HG03097 (cell line): ENCODE data around the gene ITPR1.

Experiments
- ATAC-seq: cut with Tn5 transposase; IDR thresholded peaks from one replicate; pipeline ENCODE4 v1.9.1; 2021; ENCODE audit not compliant: unreplicated experiment, low FRiP score

ITPR1 gene

GRCh38 chr3:4797201-4797705 lies 304.1 kb downstream of the ITPR1 start:
- no peak for ATAC-seq

DNA sequence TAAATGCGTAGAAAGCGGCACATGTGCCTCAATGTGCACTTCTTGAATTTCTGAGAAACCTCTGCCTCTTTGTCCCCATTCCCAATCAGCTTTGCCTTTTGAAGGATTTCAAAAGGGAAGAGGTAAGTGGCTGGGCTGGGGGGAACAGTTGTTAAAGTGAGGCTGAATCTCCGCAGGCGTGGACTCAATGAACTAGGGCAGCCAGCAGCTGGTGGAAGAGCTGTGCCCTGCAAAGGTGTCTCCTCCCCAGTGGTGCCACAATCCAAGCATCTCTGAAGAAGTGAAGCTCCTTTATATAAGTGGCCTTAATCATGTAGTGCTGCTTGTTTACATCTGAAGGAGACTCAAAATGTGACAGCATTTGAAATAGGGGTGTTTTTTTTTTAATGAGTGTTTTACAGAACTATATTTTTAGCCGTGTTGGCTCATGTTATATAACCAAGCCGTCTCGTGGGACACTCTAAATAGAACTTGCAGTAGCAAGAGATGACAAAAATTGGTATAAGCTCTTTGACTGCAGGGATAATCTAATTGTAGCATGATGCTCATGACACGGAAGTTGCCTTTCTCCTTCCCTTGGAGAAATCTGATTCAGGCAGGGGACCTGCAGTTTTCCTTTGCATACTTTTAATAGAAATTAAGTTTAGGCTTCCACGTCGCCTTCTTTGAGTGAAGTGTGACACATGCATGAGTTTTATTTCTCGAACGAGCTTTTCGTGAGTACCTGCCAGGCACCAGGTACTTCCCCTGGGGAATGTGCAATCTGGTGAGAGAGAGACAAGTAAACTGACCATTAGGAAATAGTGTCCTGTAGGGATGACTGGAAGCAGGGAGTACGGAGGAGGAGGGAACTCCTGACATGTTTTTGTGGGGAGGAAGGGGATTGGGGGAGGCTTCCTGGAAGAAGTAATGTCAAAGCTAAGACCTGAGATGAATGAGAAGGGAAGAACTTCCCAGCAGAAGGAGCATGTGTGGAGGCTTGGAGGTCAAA lies 306.4 kb downstream of the ITPR1 start:
- no peak for ATAC-seq

GRCh38 chr3:4800595-4800994 lies 307.4 kb downstream of the ITPR1 start:
- no peak for ATAC-seq

DNA sequence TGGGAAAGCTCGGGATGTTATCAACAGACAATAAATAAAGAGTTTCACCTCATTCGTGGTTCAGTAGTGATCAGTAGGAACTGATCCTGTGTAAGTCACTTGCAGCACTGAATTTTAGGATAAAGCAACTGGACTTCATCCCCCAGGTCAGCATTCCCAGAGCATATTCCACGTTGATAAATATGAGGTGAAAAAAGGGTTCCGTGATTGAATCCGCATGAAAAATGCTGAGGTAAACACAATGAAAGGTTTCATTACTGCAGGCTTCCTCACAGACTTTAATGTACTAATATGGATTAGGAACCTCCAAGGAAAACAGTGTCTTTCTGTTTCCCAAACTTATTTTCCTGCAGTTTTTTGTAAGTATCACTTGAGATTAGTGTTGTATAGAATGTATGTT lies 308.7 kb downstream of the ITPR1 start:
- ATAC-seq, result no peak

DNA sequence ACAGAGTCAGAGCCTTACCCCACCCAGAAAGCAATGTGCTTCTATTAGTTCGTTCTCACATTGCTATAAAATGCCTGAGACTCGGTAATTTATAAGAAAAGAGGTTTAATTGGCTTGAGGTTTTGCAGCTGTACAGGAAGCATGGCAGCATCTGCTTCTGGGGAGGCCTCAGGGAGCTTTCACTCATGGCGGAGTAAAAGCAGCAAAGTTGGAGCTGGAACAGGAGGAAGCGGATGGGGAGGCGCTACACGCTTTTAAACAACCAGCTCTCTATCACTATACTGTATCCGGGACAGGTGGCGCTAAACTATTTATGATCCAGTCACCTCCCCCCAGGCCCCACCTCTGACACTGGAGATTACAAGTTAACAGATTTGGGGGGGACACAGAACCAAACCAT lies 309.8 kb downstream of the ITPR1 start:
- ATAC-seq, result no peak

- no peak for ATAC-seq
These were observed 311.3 kb downstream of the ITPR1 start for GRCh38 chr3:4804161-4805058.

- ATAC-seq, result no peak
These were observed 312.5 kb downstream of the ITPR1 start for GRCh38 chr3:4805662-4806061.

- ATAC-seq, result no peak
These were observed 313.5 kb downstream of the ITPR1 start for GRCh38 chr3:4806535-4807108.

GRCh38 chr3:4807381-4808280 lies 314.5 kb downstream of the ITPR1 start:
- no peak for ATAC-seq

DNA sequence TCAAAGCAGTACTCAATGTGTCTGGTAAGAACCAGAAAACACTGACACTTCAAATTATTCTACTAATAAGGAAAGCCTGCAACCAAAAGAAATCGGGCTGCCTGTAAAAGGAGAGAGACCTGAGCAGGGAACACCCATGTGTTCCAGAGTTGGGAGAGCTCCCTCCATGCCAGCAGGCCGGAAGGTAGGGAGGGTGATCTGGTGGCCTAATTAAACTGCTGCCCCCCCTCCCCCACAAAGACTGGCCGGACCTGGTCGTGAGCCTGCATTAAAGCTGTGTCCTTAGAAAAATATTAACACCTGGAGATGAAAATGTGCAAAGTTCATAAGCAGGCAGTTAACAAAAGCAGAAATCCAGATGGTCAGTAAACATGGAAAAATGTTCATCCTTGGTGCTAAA lies 315.5 kb downstream of the ITPR1 start:
- no peak for ATAC-seq

- no peak for ATAC-seq
These were observed 316.8 kb downstream of the ITPR1 start for GRCh38 chr3:4809922-4810321.

DNA sequence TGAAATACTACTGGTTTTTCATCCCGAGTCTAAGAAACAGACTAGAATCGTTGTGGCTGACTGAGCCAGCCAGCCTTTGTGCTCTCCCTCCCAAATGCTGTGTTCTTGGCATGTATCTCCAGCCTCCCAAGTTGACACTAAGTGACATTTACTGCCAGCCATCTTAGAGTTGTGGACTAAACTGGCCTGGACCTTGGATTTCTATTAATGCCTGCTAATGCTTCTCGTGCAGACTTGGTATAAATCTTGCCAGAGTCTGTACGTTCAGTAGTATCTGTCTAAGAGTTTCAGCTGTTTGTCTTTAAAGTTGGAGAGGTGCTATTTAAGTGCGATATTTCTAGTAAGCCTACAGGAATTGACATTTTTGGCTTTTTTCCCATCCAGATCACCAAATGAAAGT lies 319.4 kb downstream of the ITPR1 start:
- ATAC-seq, result no peak

DNA sequence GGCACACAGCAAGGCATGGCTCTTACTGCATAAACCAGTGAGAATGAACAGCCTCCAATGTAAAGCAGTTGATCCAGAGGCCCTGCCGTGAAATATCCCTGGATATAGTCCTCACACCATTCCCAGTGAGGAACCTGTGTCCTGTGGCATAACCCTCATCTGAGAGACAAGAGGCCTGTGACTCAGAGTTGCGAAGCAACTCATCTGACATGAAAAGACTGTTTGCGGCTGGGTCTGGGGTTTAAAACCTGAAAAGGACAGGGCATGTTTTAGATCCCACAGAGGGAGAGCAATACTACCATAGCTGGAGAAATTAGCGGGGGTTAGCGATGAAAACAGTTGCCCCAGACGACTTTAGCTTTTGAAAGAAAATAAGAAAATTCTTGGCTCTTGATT lies 320.8 kb downstream of the ITPR1 start:
- no peak for ATAC-seq

DNA sequence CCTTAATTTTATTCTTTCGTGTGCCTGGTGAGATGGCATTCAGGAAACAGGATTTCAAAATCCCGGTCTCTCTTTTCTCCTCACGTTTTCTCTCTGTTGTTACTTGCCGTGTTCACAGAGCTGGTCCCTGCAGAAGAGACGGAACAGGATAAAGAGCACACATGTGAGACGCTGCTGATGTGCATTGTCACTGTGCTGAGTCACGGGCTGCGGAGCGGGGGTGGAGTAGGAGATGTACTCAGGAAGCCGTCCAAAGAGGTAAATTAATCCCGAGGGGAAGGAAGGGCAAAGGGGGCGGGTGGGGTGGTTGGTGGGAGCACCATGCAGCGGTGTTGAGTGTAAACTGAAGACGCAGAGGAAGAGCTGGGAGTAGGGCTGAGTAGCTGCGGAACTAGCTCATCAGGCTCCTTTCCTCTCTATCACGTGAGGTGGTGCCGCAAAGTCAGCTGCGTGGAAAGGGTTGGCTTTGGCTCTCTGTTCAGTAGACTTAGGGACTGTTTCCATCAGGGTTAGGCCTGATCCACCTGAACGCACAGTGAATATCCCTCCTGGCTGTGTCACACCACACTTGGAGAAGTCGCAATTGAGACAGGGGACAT lies 321.3 kb downstream of the ITPR1 start:
- no peak for ATAC-seq

DNA sequence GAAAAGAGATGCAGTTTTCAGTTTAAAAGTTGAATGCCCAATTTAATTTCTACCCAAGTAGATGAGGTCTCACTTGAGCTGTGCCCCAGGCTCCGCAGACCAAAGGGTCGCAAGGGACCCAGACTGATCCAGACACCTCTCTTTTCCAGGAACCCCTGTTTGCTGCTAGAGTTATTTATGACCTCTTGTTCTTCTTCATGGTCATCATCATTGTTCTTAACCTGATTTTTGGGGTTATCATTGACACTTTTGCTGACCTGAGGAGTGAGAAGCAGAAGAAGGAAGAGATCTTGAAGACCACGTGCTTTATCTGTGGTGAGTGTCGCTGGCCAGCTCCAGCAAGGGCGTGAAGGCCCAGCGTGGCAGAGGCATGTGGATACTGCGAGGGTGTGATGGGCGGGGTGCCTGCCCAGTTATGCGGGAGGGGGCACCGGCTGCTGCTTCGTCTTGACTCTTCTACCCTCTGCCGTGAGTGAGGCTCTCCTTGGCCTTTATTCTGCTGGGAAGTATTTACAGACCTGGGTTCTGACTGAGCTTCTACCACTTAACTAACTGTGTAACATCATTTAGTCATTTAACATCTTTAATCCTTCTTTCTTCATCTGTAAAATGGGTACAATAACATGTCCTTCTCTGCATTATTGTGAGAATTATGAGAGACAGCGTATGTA lies 321.9 kb downstream of the ITPR1 start:
- ATAC-seq, result no peak

- ATAC-seq, result no peak
These were observed 323.2 kb downstream of the ITPR1 start for GRCh38 chr3:4816306-4816705.

GRCh38 chr3:4816718-4817117 lies 323.6 kb downstream of the ITPR1 start:
- no peak for ATAC-seq

DNA sequence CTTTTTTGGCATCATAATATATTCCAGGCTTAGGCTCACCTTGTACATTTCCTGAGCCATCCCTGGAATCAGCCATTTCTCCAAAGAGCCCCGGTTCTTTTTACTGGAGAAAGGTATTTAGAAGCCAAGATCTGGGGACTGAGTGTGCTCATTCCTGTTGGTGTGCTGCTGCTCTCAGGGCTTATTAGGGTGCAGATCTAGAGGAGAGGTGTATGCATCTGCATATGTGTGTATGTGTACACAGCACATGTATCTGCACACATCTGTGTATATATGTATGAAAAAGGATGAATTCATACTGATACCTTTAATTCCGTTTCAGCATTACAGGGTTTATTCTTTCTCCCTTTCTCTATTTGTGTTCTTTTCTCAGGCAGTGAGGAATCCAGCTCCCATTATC lies 324.0 kb downstream of the ITPR1 start:
- ATAC-seq, result no peak

GRCh38 chr3:4818164-4818563 lies 325.0 kb downstream of the ITPR1 start:
- no peak for ATAC-seq
